GM21423 (cell line): ENCODE measurements around the gene APCDD1L.

Experiments used
- ATAC-seq: cut with Tn5 transposase; IDR thresholded peaks from one replicate; pipeline ENCODE4 v1.9.1; 2021; ENCODE audit warnings: mild to moderate bottlenecking, moderate library complexity; ENCODE audit not compliant: unreplicated experiment

Gene APCDD1L

GRCh38 chr20:58492795-58493524, 22.2 kb downstream of the APCDD1L start:
- no peak for ATAC-seq

DNA sequence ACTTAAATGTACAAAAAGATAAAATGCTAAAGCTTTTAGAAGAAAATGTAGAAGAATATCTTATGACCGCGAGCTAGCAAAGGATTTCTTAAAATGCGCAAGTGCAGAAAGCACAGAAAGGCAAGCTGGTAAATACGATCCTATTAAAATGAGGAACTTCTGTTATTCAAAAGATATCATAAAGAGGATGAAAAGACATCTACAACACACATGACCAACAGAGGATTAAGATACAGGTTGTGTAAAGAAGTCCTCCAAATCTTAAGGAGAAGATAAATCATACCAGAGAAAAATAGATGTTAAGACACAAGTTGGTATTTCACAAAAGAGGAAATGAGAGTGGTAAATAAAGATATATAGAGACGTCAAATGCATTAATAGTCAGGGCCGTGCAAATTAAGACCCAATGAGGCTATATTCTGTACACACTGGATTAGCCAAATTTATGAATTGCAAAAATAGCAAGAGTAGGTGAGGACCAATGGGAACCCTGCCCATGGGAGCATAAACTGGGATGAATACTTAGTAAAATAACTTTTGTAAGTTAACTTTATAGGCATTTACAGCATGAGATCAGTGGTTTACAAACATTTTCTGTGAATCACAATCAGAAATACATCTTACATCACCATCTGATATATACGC, 23.0 kb downstream of the APCDD1L start:
- ATAC-seq: no peak

DNA sequence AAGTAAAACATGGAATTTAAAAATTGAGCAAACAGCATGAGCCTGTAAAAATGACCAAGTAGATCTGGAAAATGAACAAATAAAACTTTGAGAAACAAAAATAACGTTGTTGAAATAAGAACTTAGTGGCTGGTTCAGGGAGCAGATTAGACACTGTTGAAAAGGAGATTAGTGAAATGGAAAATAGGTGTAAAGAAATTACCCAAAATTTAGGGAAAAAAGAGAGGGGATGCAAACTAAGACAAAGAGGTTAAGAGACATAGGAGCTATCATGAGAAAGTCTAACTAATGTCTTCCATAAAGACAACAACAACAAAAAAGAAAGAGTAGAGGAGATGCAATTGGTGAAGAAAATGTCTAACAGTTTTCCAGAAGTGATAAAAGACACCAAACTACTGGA, 29.0 kb downstream of the APCDD1L start:
- no peak for ATAC-seq

- ATAC-seq: no peak
Measured at GRCh38 chr20:58485393-58485792, 29.8 kb downstream of the APCDD1L start.

DNA sequence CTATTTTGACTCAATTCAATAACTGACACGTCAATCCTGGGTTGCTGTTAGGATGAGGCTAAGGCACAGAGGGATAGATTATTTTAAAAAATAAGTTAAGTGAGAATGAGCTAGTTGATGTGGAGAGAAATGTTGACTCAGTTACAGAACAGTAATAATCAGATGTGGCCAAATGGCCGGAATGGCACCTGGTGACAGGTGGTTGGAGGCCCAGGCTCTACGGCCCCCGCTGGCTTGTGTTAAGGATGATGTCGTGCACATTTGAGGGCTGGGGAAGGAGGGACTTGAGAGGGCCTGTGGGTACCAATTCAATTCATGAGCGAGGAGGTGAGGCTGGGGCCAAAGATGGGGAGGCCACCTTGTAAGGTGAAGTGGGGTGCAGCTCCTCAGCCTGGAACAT, 31.7 kb downstream of the APCDD1L start:
- no peak for ATAC-seq

GRCh38 chr20:58483051-58483450, 32.1 kb downstream of the APCDD1L start:
- ATAC-seq: no peak

GRCh38 chr20:58482416-58482815, 32.8 kb downstream of the APCDD1L start:
- ATAC-seq: no peak

DNA sequence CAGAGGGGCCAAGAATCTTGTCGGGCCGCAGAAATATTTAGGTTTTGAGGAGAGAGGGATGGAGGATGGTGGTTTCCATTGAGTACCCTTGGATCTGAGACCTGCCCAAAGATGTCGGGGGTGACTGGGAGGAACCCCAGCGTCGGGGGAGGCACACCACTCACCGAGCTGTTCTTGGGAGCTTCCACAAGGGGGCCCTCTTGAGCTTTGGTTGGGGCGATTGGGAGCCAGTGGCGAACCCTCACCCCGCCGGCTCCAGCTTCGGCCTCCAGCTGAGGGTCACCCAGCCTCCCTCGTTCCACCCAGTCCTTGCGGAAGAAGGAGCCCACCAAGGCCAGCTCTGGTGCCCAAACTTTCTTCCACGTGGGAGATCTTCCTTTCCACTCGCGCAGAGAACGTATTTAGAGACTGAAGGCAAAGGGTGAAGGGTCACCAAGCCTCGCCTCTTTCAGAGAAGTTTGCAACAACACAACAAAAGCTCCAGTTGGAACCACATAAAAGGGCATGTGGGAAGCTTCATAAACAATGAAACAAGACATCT, 33.6 kb downstream of the APCDD1L start:
- ATAC-seq: no peak

DNA sequence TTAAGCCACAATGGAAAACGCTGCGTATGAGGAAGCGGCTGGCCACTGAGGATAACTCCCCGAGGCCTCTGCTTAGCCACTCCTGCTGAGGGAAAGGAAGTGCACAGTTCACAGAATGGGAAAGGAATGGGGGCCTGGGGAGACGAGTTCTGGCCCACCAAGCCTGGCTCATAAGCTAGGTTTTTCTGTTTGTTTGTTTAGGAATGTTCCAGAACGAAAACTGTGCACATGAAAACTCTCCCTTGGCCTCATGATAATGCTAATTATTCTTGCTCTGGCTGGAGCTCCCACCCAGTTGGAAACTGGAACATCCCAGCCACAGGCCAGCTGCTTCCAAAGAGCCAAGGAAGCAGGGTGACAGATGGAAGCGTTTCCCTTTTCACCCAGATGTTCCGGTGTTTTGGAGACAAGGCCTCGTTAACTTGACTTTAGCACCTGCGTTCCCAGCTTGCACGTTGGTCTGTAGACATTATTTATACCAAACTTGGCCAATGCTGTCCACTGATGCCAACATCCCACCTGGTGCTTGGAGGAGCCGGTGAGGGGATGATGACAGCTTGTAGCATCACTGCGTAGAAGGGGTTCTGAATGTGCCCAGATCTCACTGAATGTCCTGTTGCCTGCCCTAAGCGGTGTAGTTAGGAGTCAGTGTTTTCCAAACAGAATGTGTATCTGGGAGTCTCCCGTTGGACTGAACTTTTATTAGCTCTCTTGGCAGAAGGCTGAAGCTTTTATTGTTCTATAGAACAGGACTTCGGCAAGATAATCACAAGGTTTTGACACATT, 34.5 kb downstream of the APCDD1L start:
- ATAC-seq: no peak

DNA sequence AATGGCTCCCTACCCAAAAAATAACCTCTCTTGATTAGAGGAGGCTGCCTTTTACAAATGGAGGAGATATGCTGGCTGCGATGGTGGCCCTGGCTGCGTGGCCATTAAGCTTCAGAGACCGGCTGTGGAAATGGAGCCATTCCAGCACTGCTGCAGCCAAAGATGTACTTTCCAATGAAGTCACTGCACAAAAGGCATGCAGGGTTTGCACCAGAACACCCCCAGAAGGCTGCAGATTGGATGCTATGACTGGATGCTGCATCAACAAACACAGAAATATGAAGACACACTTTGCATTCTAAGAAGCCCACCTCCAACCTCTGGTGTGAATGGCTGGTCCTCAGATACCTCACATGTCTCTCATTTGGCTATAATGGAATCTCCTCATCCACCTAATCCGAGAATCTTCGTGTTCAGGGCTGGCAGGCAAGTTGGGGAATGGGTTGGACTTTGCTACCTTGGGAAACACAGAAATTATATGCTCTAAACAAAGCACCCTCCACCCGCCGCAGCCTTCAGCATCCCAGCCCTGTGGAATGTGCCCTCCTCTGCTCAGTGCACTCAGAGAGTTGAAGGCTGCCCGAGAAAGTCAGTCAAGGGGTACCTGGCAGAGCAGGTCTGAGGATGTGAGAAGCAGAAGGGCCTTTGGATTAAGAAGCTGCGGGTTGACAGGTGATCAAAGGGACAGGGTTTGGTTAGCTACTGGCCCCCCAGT, 35.3 kb downstream of the APCDD1L start:
- no peak for ATAC-seq

- ATAC-seq: no peak
Measured at GRCh38 chr20:58478141-58478805, 36.9 kb downstream of the APCDD1L start.

- ATAC-seq: no peak
Measured at GRCh38 chr20:58475466-58475865, 39.7 kb downstream of the APCDD1L start.

DNA sequence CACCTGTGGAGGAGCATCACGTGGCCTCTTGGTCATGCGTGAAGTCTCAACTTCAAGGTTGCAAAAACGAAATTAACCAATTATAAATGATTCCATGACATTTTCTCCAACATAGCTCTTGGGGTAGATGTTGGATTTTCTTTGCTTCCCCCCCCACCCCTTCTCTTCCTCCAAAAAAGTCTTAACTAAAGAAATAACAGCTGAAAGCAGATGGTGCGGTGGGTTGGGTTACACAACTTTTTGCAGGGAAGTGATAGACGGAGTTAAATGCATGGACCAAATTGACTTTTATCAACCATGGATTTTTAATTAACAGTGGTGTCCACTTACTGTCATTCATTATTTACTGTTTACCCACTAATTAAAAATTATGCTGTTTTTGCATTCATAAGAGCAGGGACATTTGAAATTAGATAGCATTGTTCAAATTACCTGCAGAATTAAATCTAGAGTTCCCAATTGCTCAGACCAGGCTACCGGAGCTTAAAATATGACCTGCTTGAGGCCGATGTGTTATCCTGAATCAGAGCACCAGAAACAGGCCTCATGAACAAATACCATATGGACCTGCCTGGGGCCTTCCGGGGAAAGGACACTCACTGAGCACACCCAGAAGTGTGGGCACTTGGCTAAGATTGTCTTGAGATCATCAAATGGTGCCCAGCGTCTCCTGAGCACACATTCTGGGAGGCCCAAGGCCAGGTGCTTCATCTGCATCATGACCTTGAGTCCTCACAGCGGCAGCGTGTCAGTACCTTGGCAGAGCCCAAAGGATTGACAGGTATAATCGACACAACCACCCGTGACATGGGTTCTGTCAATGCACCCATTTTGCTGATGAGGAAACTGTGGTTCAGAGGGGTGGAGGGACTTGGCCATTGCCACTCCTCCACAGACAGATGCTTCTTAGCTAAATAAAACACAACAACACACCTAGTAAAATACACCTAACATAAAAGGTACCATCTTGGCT, 41.5 kb downstream of the APCDD1L start:
- ATAC-seq: no peak

- no peak for ATAC-seq
Measured at GRCh38 chr20:58472273-58473018, 42.8 kb downstream of the APCDD1L start.

- ATAC-seq: no peak
Measured at GRCh38 chr20:58471193-58472164, 43.7 kb downstream of the APCDD1L start.

- no peak for ATAC-seq
Measured at GRCh38 chr20:58470336-58471192, 44.6 kb downstream of the APCDD1L start.
